Lower leg skin (tissue), 4 donors: Measurements from ENCODE around the gene KRT76. TPM values are rescaled to one million over a fixed set of nuclear protein-coding genes. Genes with fewer than 3 reads are reported as not detected.
A peak's percentile ranks its signal among the peaks of the same experiment; 100 is the strongest.

Source experiments
- DNase-seq, 2 donors: peaks; one replicate each; pipeline ENCODE4 v3.0.0-alpha.2; 2019; ENCODE audit warnings: low spot score in 2 of 2
- H3K4me3 ChIP-seq: fragments of 200-600 bp; sonication (generic); 2 replicates; pipeline ENCODE4 v1.5.1; 2017; ENCODE audit warnings: mild to moderate bottlenecking, low read depth; ENCODE audit not compliant: poor library complexity, severe bottlenecking
- CTCF ChIP-seq, 3 donors: fragments of 450-650 bp; IDR thresholded peaks; one replicate each; pipeline ENCODE4 v1.5.1; 2016; ENCODE audit warnings: antibody characterized with exemption in 3 of 3, mild to moderate bottlenecking in 3 of 3, moderate library complexity in 2 of 3
- POLR2A ChIP-seq, 2 donors: fragments of 450-650 bp; IDR thresholded peaks; one replicate each; pipeline ENCODE4 v1.6.1; 2016 to 2017; ENCODE audit warnings: antibody characterized with exemption in 2 of 2, mild to moderate bottlenecking in 1 of 2, moderate library complexity in 1 of 2
- WGBS, 2 donors: methylation state at CpG; one replicate each; pipeline ENCODE4 v1.1.5; 2018; 5-methylcytosine and 5-hydroxymethylcytosine counted together
- intact Hi-C: fragments of 100-400 bp; cut with DNase I; formaldehyde crosslinking; loops from one replicate; pipeline ENCODE4 v1.15.0; 2023; ENCODE audit warnings: low total_unique reads
- total RNA-seq, 4 donors: library from RNA; depleted of rRNA; stranded (reverse); fragments of >200 nt; gene quantifications; one replicate each; pipeline ENCODE4 v1.1.0, GENCODE V29; 2016

Gene KRT76
- total RNA-seq, 4 donors from 2014 or later, result not detected

GRCh38 chr12:52776435-52776834, 710 bp downstream of the KRT76 start:
- 86 to 91% methylated on average over 5 of the region's 5 CpGs for WGBS, 2 donors
- DNase-seq, result no peak
- H3K4me3 ChIP-seq, result no peak overlapping the region
- intact Hi-C loops, result no loop called here
- TF ChIP-seq POLR2A (IDR thresholded peaks at IDR 0.05) (no peak), CTCF (IDR thresholded peaks at IDR 0.05) (no peak)

DNA sequence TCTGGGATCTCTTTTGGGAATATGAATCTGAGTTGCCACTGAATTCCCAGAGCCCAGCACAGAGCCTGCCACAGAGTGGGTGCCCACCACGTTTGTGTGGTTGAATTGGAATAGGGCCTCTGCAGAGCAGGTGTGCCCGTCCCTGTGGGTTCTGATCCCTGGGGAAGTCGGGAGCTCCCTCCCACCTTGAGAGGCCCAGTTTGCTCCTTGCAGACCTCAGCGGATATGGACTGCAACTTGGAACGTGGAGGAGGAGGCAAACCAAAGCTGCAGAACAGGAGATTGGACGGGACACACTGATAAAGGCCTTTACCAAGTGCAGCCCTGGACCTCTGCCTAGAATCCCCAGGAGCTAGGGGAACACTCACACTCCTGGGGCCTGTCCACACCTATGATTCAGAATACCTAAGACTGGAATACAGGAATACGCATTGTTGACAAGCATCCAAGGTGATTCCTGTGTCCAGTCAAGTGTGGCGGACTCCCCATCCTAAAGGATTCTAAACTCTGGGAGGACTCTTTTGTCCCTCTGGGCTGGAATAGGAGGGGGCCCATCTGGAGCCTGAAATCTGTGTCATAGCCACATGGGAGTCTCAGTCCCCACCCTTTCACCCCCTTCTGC, 2.4 kb downstream of the KRT76 start:
- 76 to 86% methylated on average over 8 of the region's 8 CpGs for WGBS, 2 donors
- TF ChIP-seq CTCF (IDR thresholded peaks at IDR 0.05) (no peak), POLR2A (IDR thresholded peaks at IDR 0.05) (no peak)
- DNase-seq, result peak in 1 of 2 donors; percentile 45
- intact Hi-C loops, result no loop called here
- H3K4me3 ChIP-seq, result no peak overlapping the region

- no peak overlapping the region for H3K4me3 ChIP-seq
- DNase-seq, result no peak
- intact Hi-C loops, result no loop called here
- 76 to 79% methylated on average over 3 of the region's 3 CpGs for WGBS, 2 donors
- TF ChIP-seq CTCF (IDR thresholded peaks at IDR 0.05) (no peak), POLR2A (IDR thresholded peaks at IDR 0.05) (no peak)
Observed at GRCh38 chr12:52772772-52773171, 4.4 kb downstream of the KRT76 start.

GRCh38 chr12:52772188-52772587, 5.0 kb downstream of the KRT76 start:
- intact Hi-C loops, result no loop called here
- DNase-seq, result no peak
- no peak overlapping the region for H3K4me3 ChIP-seq
- TF ChIP-seq POLR2A (IDR thresholded peaks at IDR 0.05), result no peak
- TF ChIP-seq CTCF (IDR thresholded peaks at IDR 0.05), result no peak
- 84 to 85% methylated on average over 3 to 4 of the region's 4 CpGs for WGBS, 2 donors

- WGBS, 2 donors, result 83 to 85% methylated on average over 4 of the region's 4 CpGs
- DNase-seq, result no peak
- H3K4me3 ChIP-seq, result no peak overlapping the region
- TF ChIP-seq CTCF (IDR thresholded peaks at IDR 0.05) (no peak), POLR2A (IDR thresholded peaks at IDR 0.05) (no peak)
- intact Hi-C loops, result no loop called here
Observed at GRCh38 chr12:52771505-52771904, 5.6 kb downstream of the KRT76 start.

DNA sequence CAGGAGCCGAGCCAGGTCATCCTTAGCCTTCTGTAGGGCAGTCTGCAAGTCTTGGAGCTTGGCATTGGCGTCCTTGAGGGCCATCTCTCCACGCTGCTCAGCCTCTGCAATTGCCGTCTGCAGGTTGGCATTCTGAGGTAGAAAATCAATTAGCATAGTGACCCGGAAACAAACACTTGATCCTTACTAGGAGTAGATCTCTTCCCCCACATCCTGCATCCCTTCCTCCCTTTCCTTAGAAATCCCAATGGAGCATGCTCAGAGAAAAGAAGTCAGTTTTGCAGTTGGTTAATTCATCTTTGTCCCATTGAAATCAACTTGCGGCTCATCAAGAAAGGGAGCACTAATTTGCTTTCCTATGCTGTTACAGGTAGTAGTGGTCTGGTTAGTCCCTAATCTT, 6.1 kb downstream of the KRT76 start:
- DNase-seq, result peak in 1 of 2 donors; percentile 42
- H3K4me3 ChIP-seq, result no peak overlapping the region
- intact Hi-C loops, result no loop called here
- TF ChIP-seq CTCF (IDR thresholded peaks at IDR 0.05) (no peak), POLR2A (IDR thresholded peaks at IDR 0.05) (no peak)
- WGBS, 2 donors, result 83 to 85% methylated on average over 6 of the region's 6 CpGs
